Lower lobe of right lung (tissue), 2 donors: ENCODE data around the gene IGF2. TPM values are rescaled to one million over a fixed set of nuclear protein-coding genes. Genes with fewer than 3 reads are reported as not detected.

ENCODE experiments used
- ATAC-seq, 2 donors: fragments of 200-7000 bp; cut with Tn5 transposase; one replicate each; pipeline ENCODE4 v1.9.1; 2020 to 2022; ENCODE audit warnings: mild to moderate bottlenecking in 2 of 2, moderate library complexity in 2 of 2
- DNase-seq: peaks from one replicate; pipeline ENCODE4 v3.0.0-alpha.2; 2020
- H3K27ac ChIP-seq: fragments of 200-600 bp; one replicate; pipeline ENCODE4 v1.8.0; 2022
- H3K27me3 ChIP-seq: fragments of 200-600 bp; one replicate; pipeline ENCODE4 v1.8.0; 2022; ENCODE audit warnings: low read depth
- H3K36me3 ChIP-seq: fragments of 200-600 bp; one replicate; pipeline ENCODE4 v1.8.0; 2022; ENCODE audit warnings: mild to moderate bottlenecking
- H3K4me1 ChIP-seq: fragments of 200-600 bp; one replicate; pipeline ENCODE4 v1.8.0; 2022
- H3K4me3 ChIP-seq: fragments of 200-600 bp; one replicate; pipeline ENCODE4 v1.8.0; 2022; ENCODE audit warnings: mild to moderate bottlenecking
- H3K9me3 ChIP-seq: fragments of 200-600 bp; one replicate; pipeline ENCODE4 v1.8.0; 2022
- CTCF ChIP-seq: fragments of 200-600 bp; IDR thresholded peaks from one replicate; pipeline ENCODE4 v1.8.0; 2022; ENCODE audit warnings: antibody characterized with exemption, mild to moderate bottlenecking
- intact Hi-C: fragments of 100-400 bp; cut with DNase I; formaldehyde crosslinking; loops from one replicate; pipeline ENCODE4 v1.11.0; 2022
- total RNA-seq: library from RNA; stranded (reverse); fragmentation: NEBNext Ultra II Directional; extraction: Animal tissue kit (Norgen Biotek cat#: 25700); gene quantifications from one replicate; pipeline ENCODE4 v1.2.1, GENCODE V29; 2021
- donor health status: DM: no; HTN: yes; CAD: no; lungs with severe emphysema.

Gene IGF2
- total RNA-seq, 1 donor from 2014 or later, result 33.9 TPM

GRCh38 chr11:2149460-2149859 lies 10.3 kb upstream of the IGF2 start:
- intact Hi-C loops, result no loop called here
- H3K27me3 ChIP-seq, result peaks cover 63% of the 10 kb centered on the region
- no peaks in the 10 kb centered on the region for H3K36me3 ChIP-seq
- TF ChIP-seq CTCF, result no peak
- ATAC-seq, result no peak
- H3K4me3 ChIP-seq, result no peak overlapping the region
- no peak for DNase-seq
- H3K27ac ChIP-seq, result no peak overlapping the region
- H3K4me1 ChIP-seq, result peaks cover 8% of the 10 kb centered on the region
- no peaks in the 10 kb centered on the region for H3K9me3 ChIP-seq

GRCh38 chr11:2148595-2148994 lies 9.4 kb upstream of the IGF2 start:
- Histone ChIP-seq H3K9me3 (no peaks in the 10 kb centered on the region), H3K36me3 (no peaks in the 10 kb centered on the region), H3K4me1 (peaks cover 15% of the 10 kb centered on the region), H3K4me3 (no peak overlapping the region), H3K27ac (no peak overlapping the region), H3K27me3 (peaks cover 72% of the 10 kb centered on the region)
- ATAC-seq (no peak), DNase-seq (no peak)
- intact Hi-C loops, result no loop called here
- no peak for TF ChIP-seq CTCF

- H3K27me3 ChIP-seq, result peaks cover 84% of the 10 kb centered on the region
- ATAC-seq, result no peak
These were observed 8.2 kb upstream of the IGF2 start for GRCh38 chr11:2147391-2147790.

GRCh38 chr11:2146051-2146450 lies 6.9 kb upstream of the IGF2 start:
- H3K36me3 ChIP-seq, result no peaks in the 10 kb centered on the region
- ATAC-seq, result no peak
- no peak for TF ChIP-seq CTCF
- DNase-seq, result no peak
- no peak overlapping the region for H3K4me3 ChIP-seq
- H3K27me3 ChIP-seq, result peaks cover 94% of the 10 kb centered on the region
- no peak overlapping the region for H3K27ac ChIP-seq
- intact Hi-C loops, result no loop called here
- H3K9me3 ChIP-seq, result no peaks in the 10 kb centered on the region
- peaks cover 8% of the 10 kb centered on the region for H3K4me1 ChIP-seq

More at GRCh38 chr11:2147391-2147790, 8.2 kb upstream of the IGF2 start:
- no peak overlapping the region for H3K27ac ChIP-seq
- intact Hi-C loops, result no loop called here
- no peak overlapping the region for H3K4me3 ChIP-seq
- DNase-seq, result no peak
- no peak for TF ChIP-seq CTCF
- no peaks in the 10 kb centered on the region for H3K36me3 ChIP-seq
- H3K4me1 ChIP-seq, result peaks cover 15% of the 10 kb centered on the region
- H3K9me3 ChIP-seq, result no peaks in the 10 kb centered on the region

GRCh38 chr11:2144544-2145248 lies 5.5 kb upstream of the IGF2 start:
- no peak for TF ChIP-seq CTCF
- Histone ChIP-seq H3K27ac (no peak overlapping the region), H3K27me3 (peaks cover 97% of the 10 kb centered on the region), H3K36me3 (no peaks in the 10 kb centered on the region), H3K4me3 (no peak overlapping the region), H3K4me1 (peaks cover 14% of the 10 kb centered on the region), H3K9me3 (no peaks in the 10 kb centered on the region)
- no peak for ATAC-seq
- intact Hi-C loops, result no loop called here
- DNase-seq, result no peak
